WTC11 (cell line): ENCODE results near the gene JAZF1. TPM values are rescaled to one million over a fixed set of nuclear protein-coding genes. Genes with fewer than 3 reads are reported as not detected.

Source experiments
- ATAC-seq: fragments of 200-7000 bp; cut with Tn5 transposase; 2 replicates; pipeline ENCODE4 v1.10.0; 2021; ENCODE audit warnings: mild to moderate bottlenecking, moderate library complexity
- CTCF ChIA-PET: fragments of 300-600 bp; sonication (Branson Sonifier 250); formaldehyde crosslinking; loops from one replicate; lab custom pipeline; 2021; ENCODE audit warnings: antibody characterized with exemption; lab: Charles Lee
- POLR2A ChIA-PET: fragments of 350-600 bp; sonication (Branson Sonifier 250); formaldehyde crosslinking; loops from one replicate; lab custom pipeline; 2021; ENCODE audit warnings: antibody characterized with exemption; lab: Charles Lee
- DNase-seq: peaks from one replicate; pipeline ENCODE4 v3.0.0; 2021; ENCODE audit warnings: low spot score
- H3K27ac Mint-ChIP-seq: 2 replicates; pipeline ENCODE4 v1.8.0; 2021; ENCODE audit warnings: mixed read lengths
- H3K27me3 Mint-ChIP-seq: 2 replicates; pipeline ENCODE4 v1.8.0; 2021; ENCODE audit warnings: low read depth, mild to moderate bottlenecking, moderate library complexity, mixed read lengths
- H3K36me3 Mint-ChIP-seq: 2 replicates; pipeline ENCODE4 v1.8.0; 2021; ENCODE audit warnings: mixed read lengths
- H3K4me1 Mint-ChIP-seq: 2 replicates; pipeline ENCODE4 v1.8.0; 2022; ENCODE audit warnings: mixed read lengths
- H3K4me3 Mint-ChIP-seq: 2 replicates; pipeline ENCODE4 v1.8.0; 2021; ENCODE audit warnings: mild to moderate bottlenecking, moderate library complexity, mixed read lengths
- H3K9me3 Mint-ChIP-seq: 2 replicates; pipeline ENCODE4 v1.8.0; 2021; ENCODE audit warnings: mixed read lengths
- ATF1 ChIP-seq: sonication (generic); formaldehyde crosslinking; IDR thresholded peaks from 2 replicates; pipeline ENCODE4 v1.8.1; 2023; ENCODE audit warnings: mild to moderate bottlenecking, moderate library complexity, missing genetic modification reagents
- CREM ChIP-seq: sonication (generic); formaldehyde crosslinking; IDR thresholded peaks from 2 replicates; pipeline ENCODE4 v1.8.1; 2022; ENCODE audit warnings: mild to moderate bottlenecking, missing genetic modification reagents, moderate library complexity
- ETV6 ChIP-seq: sonication (generic); formaldehyde crosslinking; IDR thresholded peaks from 2 replicates; pipeline ENCODE4 v1.8.1; 2022; ENCODE audit warnings: mild to moderate bottlenecking, missing genetic modification reagents
- FOXP4 ChIP-seq: sonication (generic); formaldehyde crosslinking; IDR thresholded peaks from 2 replicates; pipeline ENCODE4 v1.8.0; 2022; ENCODE audit warnings: mild to moderate bottlenecking, missing genetic modification reagents
- GTF2I ChIP-seq: fragments of 250-450 bp; sonication (Bioruptor Pico); conservative IDR thresholded peaks from 2 replicates; pipeline ENCODE4 v1.4.0; 2021; ENCODE audit warnings: mild to moderate bottlenecking
- JAZF1 ChIP-seq: fragments of 250-450 bp; sonication (Bioruptor Pico); IDR thresholded peaks from 2 replicates; pipeline ENCODE4 v1.9.0; 2021; ENCODE audit warnings: moderate library complexity, mild to moderate bottlenecking, inconsistent platforms
- JUN ChIP-seq: sonication (generic); formaldehyde crosslinking; IDR thresholded peaks from 2 replicates; pipeline ENCODE4 v1.8.0; 2023; ENCODE audit warnings: mild to moderate bottlenecking, missing genetic modification reagents
- MYBL2 ChIP-seq: sonication (generic); formaldehyde crosslinking; IDR thresholded peaks from 2 replicates; pipeline ENCODE4 v1.8.1; 2023; ENCODE audit warnings: mild to moderate bottlenecking, moderate library complexity, missing genetic modification reagents
- NFYB ChIP-seq: sonication (generic); formaldehyde crosslinking; conservative IDR thresholded peaks from 2 replicates; pipeline ENCODE4 v1.8.0; 2022; ENCODE audit warnings: low read depth, missing genetic modification reagents
- NR1H2 ChIP-seq: sonication (generic); formaldehyde crosslinking; IDR thresholded peaks from 2 replicates; pipeline ENCODE4 v1.9.0; 2021; ENCODE audit warnings: mild to moderate bottlenecking, moderate library complexity, missing genetic modification reagents
- PRRX2 ChIP-seq: fragments of 250-450 bp; sonication (Bioruptor Pico); IDR thresholded peaks from 2 replicates; pipeline ENCODE4 v1.8.0; 2021; ENCODE audit warnings: mild to moderate bottlenecking
- SP1 ChIP-seq: sonication (generic); formaldehyde crosslinking; conservative IDR thresholded peaks from 2 replicates; pipeline ENCODE4 v1.8.1; 2022; ENCODE audit warnings: missing genetic modification reagents
- TCF7 ChIP-seq: sonication (generic); formaldehyde crosslinking; IDR thresholded peaks from 2 replicates; pipeline ENCODE4 v1.8.0; 2022; ENCODE audit warnings: mild to moderate bottlenecking, low read depth, missing genetic modification reagents, moderate library complexity
- TP53 ChIP-seq: sonication (generic); formaldehyde crosslinking; IDR thresholded peaks from 2 replicates; pipeline ENCODE4 v1.8.1; 2023; ENCODE audit warnings: mild to moderate bottlenecking, missing genetic modification reagents
- USF2 ChIP-seq: sonication (generic); formaldehyde crosslinking; IDR thresholded peaks from 2 replicates; pipeline ENCODE4 v1.8.1; 2023; ENCODE audit warnings: mild to moderate bottlenecking, missing genetic modification reagents, moderate library complexity
- ZBTB21 ChIP-seq: sonication (generic); formaldehyde crosslinking; IDR thresholded peaks from 2 replicates; pipeline ENCODE4 v1.8.1; 2023; ENCODE audit warnings: mild to moderate bottlenecking, missing genetic modification reagents, borderline replicate concordance
- ZNF263 ChIP-seq: sonication (generic); formaldehyde crosslinking; IDR thresholded peaks from 2 replicates; pipeline ENCODE4 v1.8.1; 2022; ENCODE audit warnings: low read depth, mild to moderate bottlenecking, moderate library complexity, missing genetic modification reagents
- ZNF396 ChIP-seq: fragments of 250-450 bp; sonication (Bioruptor Pico); IDR thresholded peaks from 2 replicates; pipeline ENCODE4 v1.8.0; 2021; ENCODE audit warnings: mild to moderate bottlenecking, moderate library complexity, borderline replicate concordance
- ZNF416 ChIP-seq: fragments of 250-450 bp; sonication (Bioruptor Pico); IDR thresholded peaks from 2 replicates; pipeline ENCODE4 v1.9.0; 2021; ENCODE audit warnings: mild to moderate bottlenecking, inconsistent platforms
- total RNA-seq: library from RNA; stranded (reverse); gene quantifications from 3 replicates; pipeline ENCODE4 v1.2.3, GENCODE V29; 2021
- TF ChIP-seq, protein P1 (sequence below): fragments of 200-600 bp; IDR thresholded peaks from 2 replicates; pipeline ENCODE4 v1.8.0; 2022; ENCODE audit warnings: antibody characterized with exemption
- TF ChIP-seq, protein P2 (sequence below): sonication (generic); formaldehyde crosslinking; IDR thresholded peaks from 2 replicates; pipeline ENCODE4 v1.8.0; 2023; ENCODE audit warnings: missing genetic modification reagents, mild to moderate bottlenecking, borderline replicate concordance
- TF ChIP-seq, protein P3 (sequence below): sonication (generic); formaldehyde crosslinking; IDR thresholded peaks from 2 replicates; pipeline ENCODE4 v1.8.0; 2023; ENCODE audit warnings: missing genetic modification reagents
- TF ChIP-seq, protein P4 (sequence below): sonication (generic); formaldehyde crosslinking; IDR thresholded peaks from 2 replicates; pipeline ENCODE4 v1.8.0; 2022; ENCODE audit warnings: mild to moderate bottlenecking, missing genetic modification reagents

The JAZF1 gene
- total RNA-seq, 1 experiment from 2014 or later, result 19.0 TPM

GRCh38 chr7:28112883-28113540 lies 67.6 kb downstream of the JAZF1 start:
- no peak overlapping the region for H3K27ac Mint-ChIP-seq
- peaks cover 3% of the 10 kb centered on the region; the same call in 1 of the 2 replicates for H3K36me3 Mint-ChIP-seq
- no peak for DNase-seq
- H3K4me3 Mint-ChIP-seq, result no peak overlapping the region
- H3K9me3 Mint-ChIP-seq, result no peaks in the 10 kb centered on the region
- TF ChIP-seq TCF7 (CRISPR knock-in tag) (no peak), NR1H2 (CRISPR knock-in tag) (no peak), TP53 (no peak), ZNF396 (CRISPR knock-in tag) (no peak), ZNF416 (CRISPR knock-in tag) (no peak), ZNF263 (CRISPR knock-in tag) (no peak), FOXP4 (CRISPR knock-in tag) (no peak)
- TF ChIP-seq, protein P1, sequence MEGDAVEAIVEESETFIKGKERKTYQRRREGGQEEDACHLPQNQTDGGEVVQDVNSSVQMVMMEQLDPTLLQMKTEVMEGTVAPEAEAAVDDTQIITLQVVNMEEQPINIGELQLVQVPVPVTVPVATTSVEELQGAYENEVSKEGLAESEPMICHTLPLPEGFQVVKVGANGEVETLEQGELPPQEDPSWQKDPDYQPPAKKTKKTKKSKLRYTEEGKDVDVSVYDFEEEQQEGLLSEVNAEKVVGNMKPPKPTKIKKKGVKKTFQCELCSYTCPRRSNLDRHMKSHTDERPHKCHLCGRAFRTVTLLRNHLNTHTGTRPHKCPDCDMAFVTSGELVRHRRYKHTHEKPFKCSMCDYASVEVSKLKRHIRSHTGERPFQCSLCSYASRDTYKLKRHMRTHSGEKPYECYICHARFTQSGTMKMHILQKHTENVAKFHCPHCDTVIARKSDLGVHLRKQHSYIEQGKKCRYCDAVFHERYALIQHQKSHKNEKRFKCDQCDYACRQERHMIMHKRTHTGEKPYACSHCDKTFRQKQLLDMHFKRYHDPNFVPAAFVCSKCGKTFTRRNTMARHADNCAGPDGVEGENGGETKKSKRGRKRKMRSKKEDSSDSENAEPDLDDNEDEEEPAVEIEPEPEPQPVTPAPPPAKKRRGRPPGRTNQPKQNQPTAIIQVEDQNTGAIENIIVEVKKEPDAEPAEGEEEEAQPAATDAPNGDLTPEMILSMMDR, result no peak
- TF ChIP-seq, protein P2, sequence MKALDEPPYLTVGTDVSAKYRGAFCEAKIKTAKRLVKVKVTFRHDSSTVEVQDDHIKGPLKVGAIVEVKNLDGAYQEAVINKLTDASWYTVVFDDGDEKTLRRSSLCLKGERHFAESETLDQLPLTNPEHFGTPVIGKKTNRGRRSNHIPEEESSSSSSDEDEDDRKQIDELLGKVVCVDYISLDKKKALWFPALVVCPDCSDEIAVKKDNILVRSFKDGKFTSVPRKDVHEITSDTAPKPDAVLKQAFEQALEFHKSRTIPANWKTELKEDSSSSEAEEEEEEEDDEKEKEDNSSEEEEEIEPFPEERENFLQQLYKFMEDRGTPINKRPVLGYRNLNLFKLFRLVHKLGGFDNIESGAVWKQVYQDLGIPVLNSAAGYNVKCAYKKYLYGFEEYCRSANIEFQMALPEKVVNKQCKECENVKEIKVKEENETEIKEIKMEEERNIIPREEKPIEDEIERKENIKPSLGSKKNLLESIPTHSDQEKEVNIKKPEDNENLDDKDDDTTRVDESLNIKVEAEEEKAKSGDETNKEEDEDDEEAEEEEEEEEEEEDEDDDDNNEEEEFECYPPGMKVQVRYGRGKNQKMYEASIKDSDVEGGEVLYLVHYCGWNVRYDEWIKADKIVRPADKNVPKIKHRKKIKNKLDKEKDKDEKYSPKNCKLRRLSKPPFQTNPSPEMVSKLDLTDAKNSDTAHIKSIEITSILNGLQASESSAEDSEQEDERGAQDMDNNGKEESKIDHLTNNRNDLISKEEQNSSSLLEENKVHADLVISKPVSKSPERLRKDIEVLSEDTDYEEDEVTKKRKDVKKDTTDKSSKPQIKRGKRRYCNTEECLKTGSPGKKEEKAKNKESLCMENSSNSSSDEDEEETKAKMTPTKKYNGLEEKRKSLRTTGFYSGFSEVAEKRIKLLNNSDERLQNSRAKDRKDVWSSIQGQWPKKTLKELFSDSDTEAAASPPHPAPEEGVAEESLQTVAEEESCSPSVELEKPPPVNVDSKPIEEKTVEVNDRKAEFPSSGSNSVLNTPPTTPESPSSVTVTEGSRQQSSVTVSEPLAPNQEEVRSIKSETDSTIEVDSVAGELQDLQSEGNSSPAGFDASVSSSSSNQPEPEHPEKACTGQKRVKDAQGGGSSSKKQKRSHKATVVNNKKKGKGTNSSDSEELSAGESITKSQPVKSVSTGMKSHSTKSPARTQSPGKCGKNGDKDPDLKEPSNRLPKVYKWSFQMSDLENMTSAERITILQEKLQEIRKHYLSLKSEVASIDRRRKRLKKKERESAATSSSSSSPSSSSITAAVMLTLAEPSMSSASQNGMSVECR (CRISPR knock-in tag), result no peak
- ChIA-PET CTCF (interaction anchor here (1.7 kb wide), 1 partner anchor 19 kb away, joined by 8 read pairs; no protein-coding TSS in a partner anchor), POLR2A (interaction anchor here (0.5 kb wide), 1 partner anchor 598 kb away, joined by 3 read pairs; no protein-coding TSS in a partner anchor)
- H3K4me1 Mint-ChIP-seq, result no peaks in the 10 kb centered on the region; the same call in 1 of the 2 replicates
- H3K27me3 Mint-ChIP-seq, result no peaks in the 10 kb centered on the region
- no peak; the same call in 1 of the 2 replicates for ATAC-seq

DNA sequence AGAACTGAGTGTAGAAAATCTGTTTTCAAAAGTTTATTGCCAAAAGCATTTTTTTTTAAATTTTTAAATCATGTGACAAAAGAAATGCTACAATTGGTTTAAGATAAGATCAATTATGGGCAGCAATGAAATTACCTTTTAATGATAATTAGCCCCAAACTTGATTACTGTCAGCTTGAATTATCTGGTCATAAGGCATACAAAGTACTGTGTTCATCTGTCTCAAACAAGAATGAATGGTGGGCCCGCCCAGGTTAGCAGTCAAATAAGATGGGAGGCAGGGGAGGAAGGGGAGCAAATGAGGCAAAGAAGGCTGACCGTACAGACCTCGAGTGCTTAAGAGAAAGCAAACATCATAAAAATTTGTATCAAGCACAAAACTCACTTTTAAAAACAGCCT lies 68.1 kb downstream of the JAZF1 start:
- DNase-seq (no peak), ATAC-seq (no peak)
- CTCF ChIA-PET, result interaction anchor here (1.7 kb wide), 1 partner anchor 19 kb away, joined by 8 read pairs; no protein-coding TSS in a partner anchor
- no peak overlapping the region for H3K4me3 Mint-ChIP-seq
- H3K27me3 Mint-ChIP-seq, result no peaks in the 10 kb centered on the region
- H3K36me3 Mint-ChIP-seq, result peaks cover 3% of the 10 kb centered on the region; the same call in 1 of the 2 replicates
- peaks cover 1% of the 10 kb centered on the region for H3K4me1 Mint-ChIP-seq
- POLR2A ChIA-PET, result no interaction called here
- no peak overlapping the region for H3K27ac Mint-ChIP-seq
- no peaks in the 10 kb centered on the region for H3K9me3 Mint-ChIP-seq
- no peak for TF ChIP-seq ZNF263 (CRISPR knock-in tag)
- TF ChIP-seq ZNF396 (CRISPR knock-in tag), result no peak
- TF ChIP-seq, protein P3, sequence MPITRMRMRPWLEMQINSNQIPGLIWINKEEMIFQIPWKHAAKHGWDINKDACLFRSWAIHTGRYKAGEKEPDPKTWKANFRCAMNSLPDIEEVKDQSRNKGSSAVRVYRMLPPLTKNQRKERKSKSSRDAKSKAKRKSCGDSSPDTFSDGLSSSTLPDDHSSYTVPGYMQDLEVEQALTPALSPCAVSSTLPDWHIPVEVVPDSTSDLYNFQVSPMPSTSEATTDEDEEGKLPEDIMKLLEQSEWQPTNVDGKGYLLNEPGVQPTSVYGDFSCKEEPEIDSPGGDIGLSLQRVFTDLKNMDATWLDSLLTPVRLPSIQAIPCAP, result no peak
- TF ChIP-seq CREM (CRISPR knock-in tag), result no peak
- TF ChIP-seq MYBL2, result no peak
- TF ChIP-seq NFYB (CRISPR knock-in tag), result no peak
- TF ChIP-seq SP1, result no peak
- TF ChIP-seq TCF7 (CRISPR knock-in tag), result no peak
- TF ChIP-seq ETV6 (CRISPR knock-in tag), result no peak
- no peak for TF ChIP-seq ATF1 (CRISPR knock-in tag)
- TF ChIP-seq USF2, result no peak
- TF ChIP-seq ZBTB21 (CRISPR knock-in tag), result no peak
- no peak for TF ChIP-seq GTF2I (CRISPR knock-in tag)
- no peak for TF ChIP-seq JAZF1 (CRISPR knock-in tag)
- no peak for TF ChIP-seq PRRX2 (CRISPR knock-in tag)
- TF ChIP-seq JUN, result no peak
- TF ChIP-seq, protein P4, sequence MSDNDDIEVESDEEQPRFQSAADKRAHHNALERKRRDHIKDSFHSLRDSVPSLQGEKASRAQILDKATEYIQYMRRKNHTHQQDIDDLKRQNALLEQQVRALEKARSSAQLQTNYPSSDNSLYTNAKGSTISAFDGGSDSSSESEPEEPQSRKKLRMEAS, result no peak
